CD14-positive monocyte (primary cell): ENCODE results near the gene PORCN. TPM values are rescaled to one million over a fixed set of nuclear protein-coding genes. Genes with fewer than 3 reads are reported as not detected.

Experiments
- DNase-seq, 3 donors: peaks; one replicate each; pipeline ENCODE4 v3.0.0-alpha.2; 2011 to 2022
- H2AFZ ChIP-seq: 2 replicates; pipeline ENCODE4 v1.6.0; 2012; ENCODE audit warnings: mild to moderate bottlenecking, low read depth, low read length, inconsistent platforms; ENCODE audit not compliant: insufficient read depth, poor library complexity, severe bottlenecking
- H3K27ac ChIP-seq, 2 donors: 1 replicate in 1 of 2; 2 replicates in 1 of 2; pipeline ENCODE4 v1.5.1; 2012 to 2013; ENCODE audit warnings: low read length in 2 of 2, control low read depth in 1 of 2, inconsistent platforms in 1 of 2, low read depth in 1 of 2, mild to moderate bottlenecking in 1 of 2
- H3K27me3 ChIP-seq, 2 donors: one replicate each; pipeline versions ENCODE4 v1.6.0 to v1.6.1; 2011 to 2013; ENCODE audit warnings: low read length in 2 of 2; ENCODE audit not compliant: control insufficient read depth in 2 of 2, insufficient read depth in 2 of 2
- H3K36me3 ChIP-seq, 2 donors: replicated peaks in 1 of 2; 1 replicate in 1 of 2; 2 replicates in 1 of 2; pipeline versions ENCODE4 v1.5.1 to v1.6.1; 2012 to 2013; ENCODE audit warnings: low read length in 2 of 2, control low read depth in 1 of 2, inconsistent platforms in 1 of 2, mild to moderate bottlenecking in 1 of 2; ENCODE audit not compliant: insufficient read depth in 2 of 2, control insufficient read depth in 1 of 2
- H3K4me1 ChIP-seq, 2 donors: 1 replicate in 1 of 2; 2 replicates in 1 of 2; pipeline versions ENCODE4 v1.5.1 to v1.6.1; 2012 to 2013; ENCODE audit warnings: low read length in 2 of 2, control low read depth in 1 of 2, inconsistent platforms in 1 of 2, mild to moderate bottlenecking in 1 of 2, moderate library complexity in 1 of 2; ENCODE audit not compliant: insufficient read depth in 2 of 2, control insufficient read depth in 1 of 2
- H3K4me2 ChIP-seq: replicated peaks from 2 replicates; pipeline ENCODE3; 2012; ENCODE audit warnings: low read length, moderate library complexity, mild to moderate bottlenecking; ENCODE audit not compliant: poor library complexity, severe bottlenecking; ENCODE audit errors: extremely low read depth
- H3K4me3 ChIP-seq, 3 experiments: fragments of 200-600 bp in 1 of 3; sonication (generic) in 1 of 3; replicated peaks in 1 of 3; 1 replicate in 2 of 3; 2 replicates in 1 of 3; pipeline ENCODE4 v1.5.1; 2011 to 2013; ENCODE audit warnings: low read length in 3 of 3, mild to moderate bottlenecking in 3 of 3, control low read depth in 2 of 3, low read depth in 2 of 3, inconsistent platforms in 1 of 3, moderate library complexity in 1 of 3
- H3K79me2 ChIP-seq: 2 replicates; pipeline ENCODE4 v1.6.0; 2012; ENCODE audit warnings: mild to moderate bottlenecking, control low read depth, inconsistent platforms, low read length, moderate library complexity; ENCODE audit not compliant: insufficient read depth
- H3K9ac ChIP-seq: 2 replicates; pipeline ENCODE4 v1.6.0; 2017; ENCODE audit warnings: low read length, mild to moderate bottlenecking; ENCODE audit not compliant: insufficient read depth, poor library complexity, severe bottlenecking
- H3K9me3 ChIP-seq, 2 donors: replicated peaks in 1 of 2; 1 replicate in 1 of 2; 2 replicates in 1 of 2; pipeline versions ENCODE4 v1.5.1 to v1.6.1; 2012 to 2013; ENCODE audit warnings: low read length in 2 of 2, control low read depth in 1 of 2; ENCODE audit not compliant: control insufficient read depth in 1 of 2, insufficient read depth in 1 of 2
- H4K20me1 ChIP-seq: 2 replicates; pipeline ENCODE4 v1.6.0; 2012; ENCODE audit warnings: mild to moderate bottlenecking, low read length, control low read depth, moderate library complexity; ENCODE audit not compliant: insufficient read depth
- H3K27ac Mint-ChIP-seq, 7 donors: one replicate each; pipeline ENCODE4 v1.8.0; 2020; ENCODE audit warnings: mild to moderate bottlenecking in 7 of 7, mixed read lengths in 7 of 7, moderate library complexity in 6 of 7, inconsistent platforms in 2 of 7
- H3K27me3 Mint-ChIP-seq, 3 donors: one replicate each; pipeline ENCODE4 v1.8.0; 2021 to 2022; ENCODE audit warnings: low read depth in 3 of 3, mild to moderate bottlenecking in 3 of 3, mixed read lengths in 3 of 3, moderate library complexity in 3 of 3, inconsistent platforms in 1 of 3
- H3K36me3 Mint-ChIP-seq, 2 donors: one replicate each; pipeline ENCODE4 v1.8.0; 2020; ENCODE audit warnings: mixed read lengths in 2 of 2, inconsistent platforms in 1 of 2, mild to moderate bottlenecking in 1 of 2
- H3K4me1 Mint-ChIP-seq: one replicate; pipeline ENCODE4 v1.8.0; 2020; ENCODE audit warnings: mild to moderate bottlenecking, mixed read lengths
- H3K4me3 Mint-ChIP-seq, 2 donors: one replicate each; pipeline ENCODE4 v1.8.0; 2020; ENCODE audit warnings: mild to moderate bottlenecking in 2 of 2, mixed read lengths in 2 of 2, moderate library complexity in 1 of 2
- H3K9me3 Mint-ChIP-seq, 7 donors: one replicate each; pipeline ENCODE4 v1.8.0; 2020 to 2022; ENCODE audit warnings: mixed read lengths in 7 of 7, mild to moderate bottlenecking in 6 of 7, moderate library complexity in 6 of 7, inconsistent platforms in 2 of 7
- WGBS: methylation state at CpG from one replicate; pipeline ENCODE4 v1.1.5; 2013; ENCODE audit warnings: missing lambda C conversion rate; ENCODE audit not compliant: insufficient coverage; 5-methylcytosine and 5-hydroxymethylcytosine counted together
- intact Hi-C, 2 donors: fragments of 100-400 bp; cut with micrococcal nuclease; formaldehyde crosslinking; loops; one replicate each; pipeline versions ENCODE4 v1.15.0 to v1.15.1; 2023
- polyA plus RNA-seq, 3 donors: library from polyadenylated mRNA; depleted of rRNA in 1 of 3; unstranded in 2 of 3; stranded (reverse) in 1 of 3; fragments of 300-500 nt in 2 of 3; fragments of >200 nt in 1 of 3; fragmentation: Illumina TruSeq in 2 of 3; gene quantifications; 1 replicate in 2 of 3; 2 replicates in 1 of 3; pipeline ENCODE4 v1.2.3, GENCODE V29; 2012 to 2021
- TF ChIP-seq, protein P1 (sequence below): fragments of 200-600 bp; IDR thresholded peaks from one replicate; pipeline ENCODE4 v1.8.0; 2022; ENCODE audit warnings: antibody characterized with exemption, mild to moderate bottlenecking

Gene PORCN
- polyA plus RNA-seq, 3 donors, result 7.5 to 10.5 (median 7.8) TPM

DNA sequence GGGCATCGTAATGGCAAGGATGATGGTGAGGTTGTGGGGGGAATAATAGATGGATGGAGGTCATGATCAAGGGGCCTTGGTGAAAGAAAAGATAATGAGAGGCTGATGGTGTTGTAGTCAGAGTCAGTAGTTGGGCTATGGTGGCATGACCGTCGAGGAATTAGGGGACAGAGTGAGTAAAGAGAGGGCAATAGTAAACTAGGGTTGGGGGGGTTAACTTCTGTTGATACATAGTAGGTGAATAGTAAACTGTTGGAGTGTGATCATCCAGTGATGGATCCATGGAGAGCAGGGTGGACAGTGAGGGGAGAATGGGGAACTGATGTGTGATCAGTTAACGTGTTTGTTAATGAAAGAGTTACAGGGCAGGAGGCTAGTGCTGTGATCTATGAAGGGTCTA lies 31.9 kb upstream of the PORCN start:
- peak overlapping the region; percentile 78 for H2AFZ ChIP-seq
- H3K4me2 ChIP-seq, result peak overlapping the region; percentile 83
- WGBS, result 63% methylated on average over 3 of the region's 4 CpGs
- intact Hi-C loops, result loop anchor here (2.0 to 10.0 kb wide), 3 partner anchors 32 to 98 kb away; partner anchors contain the start of genes PORCN (in 1 of the 2), RBM3 (in 1 of the 2) and TBC1D25 (in 1 of the 2)
- peaks cover 0 to 11% (median 1%) of the 10 kb centered on the region in 7 donors for H3K9me3 Mint-ChIP-seq
- H3K36me3 Mint-ChIP-seq, result peaks cover 26 to 27% of the 10 kb centered on the region in 2 donors
- peaks cover 11 to 26% of the 10 kb centered on the region in 2 donors for H3K36me3 ChIP-seq
- no peaks in the 10 kb centered on the region for H3K9me3 ChIP-seq
- DNase-seq, result no peak
- H3K27me3 Mint-ChIP-seq, result peaks cover 0 to 8% (median 2%) of the 10 kb centered on the region in 3 donors
- no peaks in the 10 kb centered on the region for H4K20me1 ChIP-seq
- H3K4me3 Mint-ChIP-seq, result peak overlapping the region; percentile 87 to 90
- TF ChIP-seq, protein P1, sequence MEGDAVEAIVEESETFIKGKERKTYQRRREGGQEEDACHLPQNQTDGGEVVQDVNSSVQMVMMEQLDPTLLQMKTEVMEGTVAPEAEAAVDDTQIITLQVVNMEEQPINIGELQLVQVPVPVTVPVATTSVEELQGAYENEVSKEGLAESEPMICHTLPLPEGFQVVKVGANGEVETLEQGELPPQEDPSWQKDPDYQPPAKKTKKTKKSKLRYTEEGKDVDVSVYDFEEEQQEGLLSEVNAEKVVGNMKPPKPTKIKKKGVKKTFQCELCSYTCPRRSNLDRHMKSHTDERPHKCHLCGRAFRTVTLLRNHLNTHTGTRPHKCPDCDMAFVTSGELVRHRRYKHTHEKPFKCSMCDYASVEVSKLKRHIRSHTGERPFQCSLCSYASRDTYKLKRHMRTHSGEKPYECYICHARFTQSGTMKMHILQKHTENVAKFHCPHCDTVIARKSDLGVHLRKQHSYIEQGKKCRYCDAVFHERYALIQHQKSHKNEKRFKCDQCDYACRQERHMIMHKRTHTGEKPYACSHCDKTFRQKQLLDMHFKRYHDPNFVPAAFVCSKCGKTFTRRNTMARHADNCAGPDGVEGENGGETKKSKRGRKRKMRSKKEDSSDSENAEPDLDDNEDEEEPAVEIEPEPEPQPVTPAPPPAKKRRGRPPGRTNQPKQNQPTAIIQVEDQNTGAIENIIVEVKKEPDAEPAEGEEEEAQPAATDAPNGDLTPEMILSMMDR, result no peak
- peaks cover 19% of the 10 kb centered on the region for H3K4me1 Mint-ChIP-seq
- H3K4me1 ChIP-seq, result peaks cover 8 to 24% of the 10 kb centered on the region in 2 donors
- H3K27ac Mint-ChIP-seq, result peak overlapping the region; percentile 6 to 96 (median 85)
- H3K27me3 ChIP-seq, result no peaks in the 10 kb centered on the region
- peak overlapping the region; percentile 57 to 79 (median 78) for H3K4me3 ChIP-seq
- H3K79me2 ChIP-seq, result peaks cover 22% of the 10 kb centered on the region
- H3K9ac ChIP-seq, result peak overlapping the region; percentile 87
- peak overlapping the region in 1 of 2 donors; percentile 87 for H3K27ac ChIP-seq

DNA sequence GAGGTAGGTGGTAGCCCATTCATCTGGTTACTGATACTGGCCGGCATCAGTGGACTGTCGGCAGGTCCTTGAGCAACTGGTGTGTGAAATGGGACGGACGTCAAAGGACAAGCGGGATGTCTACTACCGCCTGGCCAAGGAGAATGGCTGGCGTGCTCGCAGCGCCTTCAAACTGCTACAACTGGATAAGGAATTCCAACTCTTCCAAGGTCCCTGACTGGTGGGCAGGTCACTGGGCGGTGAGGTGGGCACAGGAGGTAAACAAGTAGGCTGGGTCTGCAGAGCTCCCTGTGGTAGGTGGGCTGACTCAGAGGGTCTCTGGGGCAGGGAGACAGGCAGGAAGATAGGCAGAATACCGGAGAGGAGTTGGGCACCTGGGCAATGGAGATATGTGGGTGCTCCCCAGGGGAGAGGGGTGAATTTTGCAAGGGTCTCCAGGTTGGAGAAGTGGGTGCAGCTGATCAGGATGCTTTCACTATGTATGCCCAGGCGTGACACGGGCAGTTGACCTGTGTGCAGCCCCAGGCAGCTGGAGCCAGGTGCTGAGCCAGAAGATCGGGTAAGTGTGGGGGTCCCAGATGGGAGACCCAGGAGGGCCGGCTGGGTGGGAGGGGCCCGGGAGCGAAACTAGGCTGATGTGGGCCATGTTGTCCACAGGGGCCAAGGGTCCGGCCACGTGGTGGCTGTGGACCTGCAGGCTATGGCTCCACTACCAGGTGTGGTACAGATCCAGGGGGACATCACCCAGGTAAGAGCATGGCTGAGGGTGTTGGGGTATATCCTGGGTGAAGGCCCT lies 30.6 kb upstream of the PORCN start:
- peaks cover 19 to 38% of the 10 kb centered on the region in 2 donors for H3K36me3 ChIP-seq
- H2AFZ ChIP-seq, result no peak overlapping the region
- Mint-ChIP-seq H3K27me3 (peaks cover 0 to 4% (median 2%) of the 10 kb centered on the region in 3 donors), H3K27ac (peak overlapping the region in 4 of 7 donors; percentile 12 to 96 (median 58)), H3K4me3 (no peak overlapping the region), H3K36me3 (peaks cover 35 to 40% of the 10 kb centered on the region in 2 donors), H3K9me3 (peaks cover 0 to 11% (median 1%) of the 10 kb centered on the region in 7 donors), H3K4me1 (peaks cover 19% of the 10 kb centered on the region)
- peaks cover 22% of the 10 kb centered on the region for H3K79me2 ChIP-seq
- no peak overlapping the region for H3K27ac ChIP-seq
- no peaks in the 10 kb centered on the region for H4K20me1 ChIP-seq
- TF ChIP-seq, protein P1, result no peak
- intact Hi-C loops, result loop anchor here (2.0 to 10.0 kb wide), 3 partner anchors 31 to 97 kb away; partner anchors contain the start of genes PORCN (in 1 of the 2), RBM3 (in 1 of the 2) and TBC1D25 (in 1 of the 2)
- DNase-seq, result no peak
- WGBS, result 99% methylated on average over 10 of the region's 19 CpGs
- H3K4me3 ChIP-seq, result no peak overlapping the region
- no peak overlapping the region for H3K4me2 ChIP-seq
- no peak overlapping the region for H3K9ac ChIP-seq
- H3K9me3 ChIP-seq, result no peaks in the 10 kb centered on the region
- no peaks in the 10 kb centered on the region for H3K27me3 ChIP-seq
- H3K4me1 ChIP-seq, result peaks cover 8 to 24% of the 10 kb centered on the region in 2 donors
